Breast epithelium (tissue), 3 donors: ENCODE results near the gene TRAF3.

Experiments used
- CTCF ChIP-seq, 3 donors: fragments of 450-650 bp; IDR thresholded peaks; one replicate each; pipeline ENCODE4 v1.5.1; 2016 to 2017; ENCODE audit warnings: antibody characterized with exemption in 3 of 3, mild to moderate bottlenecking in 3 of 3, moderate library complexity in 3 of 3
- POLR2A ChIP-seq: fragments of 450-650 bp; IDR thresholded peaks from one replicate; pipeline ENCODE4 v1.6.1; 2016; ENCODE audit warnings: antibody characterized with exemption, mild to moderate bottlenecking, moderate library complexity

- TF ChIP-seq POLR2A = no peak
- no peak for TF ChIP-seq CTCF (IDR thresholded peaks at IDR 0.05)
These were observed 164.8 kb downstream of the TRAF3 start for GRCh38 chr14:102942069-102942468.
